DND-41 (cell line): ENCODE measurements around the gene EXD3.

Experiments used
- EZH2 ChIP-seq: IDR thresholded peaks from 3 replicates; pipeline ENCODE4 v1.6.1; 2012; ENCODE audit warnings: borderline replicate concordance, low read depth, mild to moderate bottlenecking, moderate library complexity, low read length, inconsistent platforms; ENCODE audit not compliant: severe bottlenecking
- TF ChIP-seq, protein P1 (sequence below): IDR thresholded peaks from 2 replicates; pipeline ENCODE4 v1.5.1; 2012; ENCODE audit warnings: borderline replicate concordance, low read length, moderate library complexity, mild to moderate bottlenecking; ENCODE audit not compliant: poor library complexity, severe bottlenecking; ENCODE audit errors: extremely low read depth

DNA sequence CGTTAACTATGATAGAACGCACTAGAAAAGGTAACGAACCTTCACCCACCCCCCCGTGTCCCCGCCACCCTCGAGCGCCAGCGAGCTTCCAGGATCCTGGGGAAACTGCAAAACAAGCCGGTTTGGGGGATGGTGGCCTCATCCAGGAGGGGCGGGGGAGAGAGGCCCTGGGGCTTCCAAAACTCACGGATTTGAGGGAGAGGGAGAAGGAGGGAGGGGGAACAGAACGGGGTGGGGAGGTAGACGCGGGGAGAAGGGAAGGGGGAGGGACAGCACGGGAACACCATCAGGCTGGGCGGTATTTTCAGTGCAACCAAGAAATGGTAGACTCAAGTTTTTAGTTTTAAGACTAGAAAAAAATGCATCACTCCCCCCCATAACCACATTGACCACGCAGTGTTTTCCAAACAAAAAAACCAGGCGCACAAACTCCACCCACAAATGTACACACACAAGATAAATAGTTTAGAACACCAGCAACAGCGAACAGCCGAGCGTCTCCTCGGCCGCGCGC lies 122.3 kb downstream of the EXD3 start:
- TF ChIP-seq, protein P1, sequence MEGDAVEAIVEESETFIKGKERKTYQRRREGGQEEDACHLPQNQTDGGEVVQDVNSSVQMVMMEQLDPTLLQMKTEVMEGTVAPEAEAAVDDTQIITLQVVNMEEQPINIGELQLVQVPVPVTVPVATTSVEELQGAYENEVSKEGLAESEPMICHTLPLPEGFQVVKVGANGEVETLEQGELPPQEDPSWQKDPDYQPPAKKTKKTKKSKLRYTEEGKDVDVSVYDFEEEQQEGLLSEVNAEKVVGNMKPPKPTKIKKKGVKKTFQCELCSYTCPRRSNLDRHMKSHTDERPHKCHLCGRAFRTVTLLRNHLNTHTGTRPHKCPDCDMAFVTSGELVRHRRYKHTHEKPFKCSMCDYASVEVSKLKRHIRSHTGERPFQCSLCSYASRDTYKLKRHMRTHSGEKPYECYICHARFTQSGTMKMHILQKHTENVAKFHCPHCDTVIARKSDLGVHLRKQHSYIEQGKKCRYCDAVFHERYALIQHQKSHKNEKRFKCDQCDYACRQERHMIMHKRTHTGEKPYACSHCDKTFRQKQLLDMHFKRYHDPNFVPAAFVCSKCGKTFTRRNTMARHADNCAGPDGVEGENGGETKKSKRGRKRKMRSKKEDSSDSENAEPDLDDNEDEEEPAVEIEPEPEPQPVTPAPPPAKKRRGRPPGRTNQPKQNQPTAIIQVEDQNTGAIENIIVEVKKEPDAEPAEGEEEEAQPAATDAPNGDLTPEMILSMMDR: no peak
- no peak for TF ChIP-seq EZH2
